OCI-LY3 (cell line): ENCODE results near the gene KIF12.

Source experiments
- H2AFZ ChIP-seq: fragments of 200-600, 300-600 bp; shearing (Covaris generic); 2 replicates; pipeline ENCODE4 v1.6.0; 2014; ENCODE audit warnings: antibody characterized with exemption, low read depth, low read length
- H3K27ac ChIP-seq: fragments of 200-600, 300-600 bp; sonication (generic); 2 replicates; pipeline ENCODE4 v1.5.1; 2014; ENCODE audit warnings: mild to moderate bottlenecking, low read length, moderate library complexity, mixed read lengths
- H3K27me3 ChIP-seq: fragments of 200-600, 300-600 bp; sonication (generic); 2 replicates; pipeline ENCODE4 v1.6.1; 2014; ENCODE audit warnings: low read depth, low read length, mixed read lengths
- H3K36me3 ChIP-seq: fragments of 200-600, 300-600 bp; sonication (generic); replicated peaks from 2 replicates; pipeline ENCODE3; 2014; ENCODE audit warnings: low read depth, low read length, mixed read lengths
- H3K4me1 ChIP-seq: fragments of 300-600, 200-600 bp; sonication (generic); 2 replicates; pipeline ENCODE4 v1.6.1; 2014; ENCODE audit warnings: low read length, mixed read lengths
- H3K4me2 ChIP-seq: fragments of 200-600, 300-600 bp; sonication (generic); 2 replicates; pipeline ENCODE4 v1.6.1; 2014; ENCODE audit warnings: low read length, mixed read lengths
- H3K4me3 ChIP-seq: fragments of 300-600, 200-600 bp; sonication (generic); 2 replicates; pipeline ENCODE4 v1.5.1; 2014; ENCODE audit warnings: antibody characterized with exemption, mild to moderate bottlenecking, low read length, moderate library complexity
- H3K79me2 ChIP-seq: fragments of 300-600, 200-600 bp; shearing (Covaris generic); 2 replicates; pipeline ENCODE4 v1.6.1; 2014; ENCODE audit warnings: mild to moderate bottlenecking, low read length, mixed read lengths
- H3K9ac ChIP-seq: fragments of 300-600, 200-600 bp; shearing (Covaris generic); 2 replicates; pipeline ENCODE4 v1.6.0; 2014; ENCODE audit warnings: mild to moderate bottlenecking, low read length, moderate library complexity
- H3K9me3 ChIP-seq: fragments of 200-600, 300-600 bp; shearing (Covaris generic); 2 replicates; pipeline ENCODE4 v1.6.1; 2014; ENCODE audit warnings: low read length, mixed read lengths; ENCODE audit not compliant: insufficient read depth
- H4K20me1 ChIP-seq: fragments of 200-600, 300-600 bp; sonication (generic); 2 replicates; pipeline ENCODE4 v1.6.1; 2016; ENCODE audit warnings: low read length, mixed read lengths; ENCODE audit not compliant: insufficient read depth
- EZH2phosphoT487 ChIP-seq: fragments of 200-600 bp; shearing (Covaris generic); IDR thresholded peaks from 2 replicates; pipeline ENCODE4 v1.6.1; 2018; ENCODE audit warnings: antibody characterized with exemption, mixed run types, low read depth
- TF ChIP-seq, protein P1 (sequence below): fragments of 200-600, 300-600 bp; sonication (generic); IDR thresholded peaks from 2 replicates; pipeline ENCODE4 v1.5.1; 2014; ENCODE audit warnings: antibody characterized with exemption, low read length, low read depth

KIF12 gene

DNA sequence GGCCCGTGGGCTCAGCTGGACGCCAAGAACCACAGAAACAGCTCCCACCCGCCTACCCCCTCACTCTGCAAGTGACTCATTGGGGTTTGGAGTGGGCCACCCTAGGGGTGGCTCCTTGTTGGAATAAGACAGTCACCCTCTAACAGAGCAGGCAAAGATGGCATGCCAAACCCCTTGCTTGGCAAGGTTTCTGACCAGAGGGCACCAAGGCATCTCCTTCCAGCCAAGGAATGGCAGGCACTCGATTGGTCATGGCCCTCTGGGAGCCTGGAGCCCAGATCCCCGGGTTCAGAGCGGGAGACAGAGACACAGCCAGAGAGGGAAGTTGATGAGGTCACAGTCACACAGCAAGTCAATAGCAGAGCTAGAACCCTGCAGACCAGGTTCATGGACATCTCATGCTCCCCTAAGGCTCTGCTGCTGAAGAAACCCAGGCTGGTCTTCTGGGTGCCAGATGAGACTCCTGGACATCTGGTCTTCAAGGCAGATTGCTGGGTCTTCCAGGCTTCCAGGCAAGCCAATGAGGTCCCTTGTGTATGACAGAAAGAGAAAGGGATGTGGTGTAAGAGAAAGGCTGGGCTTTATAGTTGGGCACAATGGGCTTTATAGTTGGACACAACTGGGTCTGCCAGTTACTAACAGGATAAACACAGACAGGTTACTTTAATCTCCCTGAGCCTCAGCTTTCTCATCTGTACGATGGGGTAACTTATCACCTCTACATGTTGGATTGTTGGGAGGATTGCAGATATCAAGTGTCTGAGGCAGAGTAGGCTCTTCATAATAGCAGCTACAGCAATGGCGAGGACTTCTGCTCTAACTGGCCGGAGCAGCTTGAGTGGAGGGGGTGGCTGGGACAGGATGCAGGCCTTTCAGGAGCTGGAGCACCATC lies 23.3 kb upstream of the KIF12 start:
- no peaks in the 10 kb centered on the region for H3K9me3 ChIP-seq
- H3K4me1 ChIP-seq: no peaks in the 10 kb centered on the region
- no peaks in the 10 kb centered on the region for H3K79me2 ChIP-seq
- H4K20me1 ChIP-seq: no peaks in the 10 kb centered on the region
- no peak overlapping the region for H2AFZ ChIP-seq
- H3K9ac ChIP-seq: no peak overlapping the region
- H3K4me2 ChIP-seq: no peak overlapping the region
- no peak for TF ChIP-seq EZH2phosphoT487
- TF ChIP-seq, protein P1, sequence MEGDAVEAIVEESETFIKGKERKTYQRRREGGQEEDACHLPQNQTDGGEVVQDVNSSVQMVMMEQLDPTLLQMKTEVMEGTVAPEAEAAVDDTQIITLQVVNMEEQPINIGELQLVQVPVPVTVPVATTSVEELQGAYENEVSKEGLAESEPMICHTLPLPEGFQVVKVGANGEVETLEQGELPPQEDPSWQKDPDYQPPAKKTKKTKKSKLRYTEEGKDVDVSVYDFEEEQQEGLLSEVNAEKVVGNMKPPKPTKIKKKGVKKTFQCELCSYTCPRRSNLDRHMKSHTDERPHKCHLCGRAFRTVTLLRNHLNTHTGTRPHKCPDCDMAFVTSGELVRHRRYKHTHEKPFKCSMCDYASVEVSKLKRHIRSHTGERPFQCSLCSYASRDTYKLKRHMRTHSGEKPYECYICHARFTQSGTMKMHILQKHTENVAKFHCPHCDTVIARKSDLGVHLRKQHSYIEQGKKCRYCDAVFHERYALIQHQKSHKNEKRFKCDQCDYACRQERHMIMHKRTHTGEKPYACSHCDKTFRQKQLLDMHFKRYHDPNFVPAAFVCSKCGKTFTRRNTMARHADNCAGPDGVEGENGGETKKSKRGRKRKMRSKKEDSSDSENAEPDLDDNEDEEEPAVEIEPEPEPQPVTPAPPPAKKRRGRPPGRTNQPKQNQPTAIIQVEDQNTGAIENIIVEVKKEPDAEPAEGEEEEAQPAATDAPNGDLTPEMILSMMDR: no peak
- no peak overlapping the region for H3K27ac ChIP-seq
- peaks cover 16% of the 10 kb centered on the region for H3K27me3 ChIP-seq
- H3K36me3 ChIP-seq: no peaks in the 10 kb centered on the region
- H3K4me3 ChIP-seq: no peak overlapping the region

GRCh38 chr9:114121227-114122135 lies 22.4 kb upstream of the KIF12 start:
- Histone ChIP-seq H2AFZ (no peak overlapping the region), H3K9me3 (no peaks in the 10 kb centered on the region), H3K27ac (no peak overlapping the region), H3K4me3 (no peak overlapping the region), H3K4me1 (no peaks in the 10 kb centered on the region), H3K4me2 (no peak overlapping the region), H3K27me3 (peaks cover 15% of the 10 kb centered on the region), H3K9ac (no peak overlapping the region), H3K36me3 (no peaks in the 10 kb centered on the region), H3K79me2 (no peaks in the 10 kb centered on the region), H4K20me1 (no peaks in the 10 kb centered on the region)
- no peak for TF ChIP-seq EZH2phosphoT487
- TF ChIP-seq, protein P1: no peak

DNA sequence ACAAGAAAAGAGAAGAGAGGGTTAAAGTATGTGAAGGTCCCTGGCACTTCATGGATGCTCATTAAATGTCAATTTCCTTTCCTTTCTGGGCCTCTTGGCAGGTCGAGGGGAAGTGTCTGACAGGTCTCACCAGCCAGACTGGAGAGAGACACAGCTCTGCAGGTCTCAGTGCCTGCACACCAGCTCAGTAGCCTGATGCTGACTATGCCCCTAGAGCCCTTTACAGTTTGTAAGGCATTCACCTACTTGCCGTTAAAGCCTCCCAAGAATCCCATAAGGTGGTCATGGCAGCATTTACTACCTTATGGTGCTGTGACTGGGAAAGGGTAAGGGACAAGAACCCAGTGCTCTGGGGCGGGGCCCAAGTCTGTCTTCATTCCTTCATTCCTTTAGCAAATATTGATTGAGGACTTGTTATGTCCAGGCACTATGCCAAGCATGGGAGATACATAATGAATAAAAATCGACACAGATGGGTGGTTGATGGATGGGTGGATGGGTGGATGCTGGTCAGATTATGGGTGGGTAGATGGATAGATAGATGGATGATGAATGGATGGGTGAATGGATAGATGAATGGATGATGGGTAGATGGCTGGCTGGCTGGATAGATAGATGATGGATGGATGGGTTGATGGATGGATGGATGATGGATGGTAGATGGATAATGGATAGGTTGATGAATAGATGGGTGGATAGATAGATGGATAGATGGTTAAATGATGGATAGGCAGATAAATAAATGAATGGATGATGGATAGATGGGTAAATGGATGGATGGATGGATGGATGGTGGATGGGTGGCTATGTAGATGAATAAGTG lies 21.3 kb upstream of the KIF12 start:
- Histone ChIP-seq H2AFZ (no peak overlapping the region), H3K9me3 (no peaks in the 10 kb centered on the region), H3K36me3 (no peaks in the 10 kb centered on the region), H3K9ac (no peak overlapping the region), H3K4me1 (no peaks in the 10 kb centered on the region), H3K27ac (no peak overlapping the region), H3K4me3 (no peak overlapping the region), H3K27me3 (peaks cover 26% of the 10 kb centered on the region), H3K4me2 (no peak overlapping the region), H3K79me2 (no peaks in the 10 kb centered on the region), H4K20me1 (no peaks in the 10 kb centered on the region)
- TF ChIP-seq EZH2phosphoT487: no peak
- TF ChIP-seq, protein P1: no peak
